Suppressor macrophage treated with lipopolysaccharide for 1 hour (primary cell): ENCODE measurements around the gene UNC5B.
"Not testable (repeated sequence)": the region's sequence is repeated elsewhere in the genome, so short reads cannot be mapped to it uniquely, and the experiment has no call there.

Source experiments
- DNase-seq, 3 donors: peaks; one replicate each; pipeline ENCODE4 v3.0.0-alpha.2; 2020 to 2022

Gene UNC5B

DNA sequence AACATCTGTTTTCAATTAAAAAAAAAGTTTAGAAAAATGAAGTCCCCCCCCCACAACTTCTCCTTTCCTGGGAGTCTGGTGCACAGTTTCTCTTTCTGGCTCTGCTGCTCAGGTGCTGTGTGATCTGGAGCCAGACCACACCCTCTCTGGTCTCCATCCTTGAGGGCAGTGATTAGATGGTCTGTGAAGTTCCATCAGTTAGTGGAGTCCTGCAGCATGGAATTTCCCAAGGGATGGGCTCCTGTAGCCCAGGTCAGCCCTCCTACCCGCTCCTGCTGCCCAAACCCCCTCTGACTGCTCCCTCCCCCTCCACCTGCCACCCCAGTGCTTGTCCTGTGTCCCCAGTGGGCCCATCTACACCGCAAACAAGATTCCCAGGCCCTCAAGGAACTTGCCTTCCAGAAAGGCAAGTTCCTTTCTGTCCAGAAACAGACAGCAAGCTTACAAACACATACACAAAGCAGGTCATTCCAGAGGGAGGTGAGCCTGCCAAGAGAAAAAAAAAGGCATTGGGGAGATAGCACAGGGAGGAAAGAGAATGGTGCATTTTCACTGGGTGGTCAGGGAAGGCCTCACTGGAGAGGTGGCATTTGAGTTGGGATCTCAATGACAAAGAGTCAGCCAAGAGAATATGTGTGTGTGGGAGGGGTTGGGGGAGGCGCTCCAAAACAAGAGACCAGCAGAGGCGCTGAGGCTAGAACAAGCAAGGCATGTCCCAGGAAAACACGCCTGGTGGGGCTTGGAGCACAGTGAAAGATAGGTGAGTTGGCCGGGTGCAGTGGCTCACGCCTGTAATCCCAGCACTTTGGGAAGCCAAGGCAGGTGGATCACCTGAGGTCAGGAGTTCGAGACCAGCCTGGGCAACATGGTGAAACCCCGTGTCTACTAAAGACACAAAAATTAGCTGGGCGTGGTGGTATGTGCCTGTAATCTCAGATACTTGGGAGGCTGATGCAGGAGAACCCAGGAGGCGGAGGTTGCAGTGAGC, 57.2 kb downstream of the UNC5B start:
- no peak for DNase-seq

DNA sequence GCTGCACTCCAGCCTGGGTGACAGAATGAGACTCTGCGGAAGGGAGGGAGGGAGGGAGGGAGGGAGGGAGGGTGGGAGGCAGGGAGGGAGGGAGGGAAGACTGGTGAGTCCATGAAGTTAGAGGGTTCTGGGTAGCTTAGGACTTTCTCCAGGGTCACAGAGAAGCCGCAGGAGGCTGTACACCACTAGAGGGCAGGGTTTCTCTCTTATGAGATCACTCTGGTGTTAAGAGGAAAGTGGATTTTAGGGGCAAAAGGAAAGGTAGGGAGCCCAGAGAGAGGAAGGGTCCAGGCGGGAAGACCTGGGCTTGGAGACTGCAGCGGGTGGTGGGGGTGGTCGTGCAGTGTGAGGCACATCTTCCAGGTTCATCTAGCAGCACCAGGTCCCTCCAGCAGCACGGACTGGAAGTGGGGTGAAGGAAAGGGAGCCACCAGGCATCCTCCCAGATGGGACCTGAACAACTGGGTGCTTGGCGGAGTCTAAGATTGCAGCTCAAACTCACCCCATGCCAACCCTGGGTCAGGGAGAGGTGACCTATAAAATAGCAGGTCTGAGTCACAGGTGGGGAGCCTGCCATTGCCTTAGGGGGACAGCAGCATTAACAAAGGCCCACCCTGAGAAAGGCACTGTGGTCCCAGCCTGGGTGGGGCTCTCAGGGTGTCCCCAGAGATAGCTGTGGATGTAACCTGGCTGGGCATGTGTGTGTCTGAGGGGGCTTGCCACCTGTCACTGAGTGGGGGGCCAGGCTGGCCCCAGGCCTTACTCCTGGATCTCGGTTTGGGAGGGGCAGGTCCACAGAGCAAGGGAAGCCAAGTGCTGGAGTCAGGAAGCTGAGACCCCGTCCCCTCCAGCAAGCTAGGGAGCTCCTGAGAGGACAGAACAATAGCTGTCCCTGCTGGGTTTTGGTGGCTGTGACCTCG, 58.2 kb downstream of the UNC5B start:
- peak; percentile 76 to 84 (median 83) for DNase-seq

DNA sequence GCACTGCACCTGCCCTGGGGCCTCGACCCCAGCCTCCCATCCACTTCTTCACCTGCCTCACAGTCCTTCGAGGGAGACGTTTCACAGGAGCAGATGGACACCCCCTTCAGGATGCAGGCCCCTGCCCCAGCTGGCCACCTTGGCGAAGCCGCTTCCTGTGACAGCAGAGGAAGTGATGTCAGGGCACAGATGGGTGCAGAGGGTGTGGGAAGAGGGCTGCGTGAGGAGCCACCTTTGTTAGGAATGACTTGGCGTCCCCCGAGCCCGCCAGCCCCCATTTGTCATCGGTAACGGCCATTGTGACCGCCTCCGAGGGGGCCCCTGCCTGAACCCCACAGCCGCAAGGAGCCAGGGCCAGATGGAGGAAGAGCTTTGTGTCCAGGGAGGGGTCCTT, 59.3 kb downstream of the UNC5B start:
- no peak for DNase-seq

GRCh38 chr10:71272056-71272771, 59.8 kb downstream of the UNC5B start:
- peak; percentile 43 to 59 (median 51) for DNase-seq

DNA sequence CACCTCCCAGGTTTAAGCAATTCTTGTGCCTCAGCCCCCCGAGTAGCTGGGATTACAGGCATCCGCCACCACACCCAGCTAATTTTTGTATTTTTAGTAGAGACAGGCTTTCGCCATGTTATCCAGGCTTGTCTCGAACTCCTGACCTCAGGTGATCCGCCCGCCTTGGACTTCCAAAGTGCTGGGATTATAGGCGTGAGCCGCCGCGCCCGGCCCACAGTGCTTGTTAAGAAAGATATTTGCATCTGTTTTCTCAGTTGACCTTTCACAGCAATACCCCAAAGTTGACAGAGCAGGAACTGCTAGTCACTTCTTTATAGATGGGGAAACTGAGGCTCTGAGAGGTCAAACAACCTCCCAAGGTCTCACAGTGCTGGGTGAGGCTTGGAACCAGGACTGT, 60.6 kb downstream of the UNC5B start:
- DNase-seq, result not testable (repeated sequence)

GRCh38 chr10:71273506-71273905, 61.1 kb downstream of the UNC5B start:
- DNase-seq, result no peak

GRCh38 chr10:71274901-71275796, 62.8 kb downstream of the UNC5B start:
- peak in 1 of 3 donors; percentile 30 for DNase-seq

- DNase-seq, result no peak
These were observed 64.5 kb downstream of the UNC5B start for GRCh38 chr10:71276873-71277272.

DNA sequence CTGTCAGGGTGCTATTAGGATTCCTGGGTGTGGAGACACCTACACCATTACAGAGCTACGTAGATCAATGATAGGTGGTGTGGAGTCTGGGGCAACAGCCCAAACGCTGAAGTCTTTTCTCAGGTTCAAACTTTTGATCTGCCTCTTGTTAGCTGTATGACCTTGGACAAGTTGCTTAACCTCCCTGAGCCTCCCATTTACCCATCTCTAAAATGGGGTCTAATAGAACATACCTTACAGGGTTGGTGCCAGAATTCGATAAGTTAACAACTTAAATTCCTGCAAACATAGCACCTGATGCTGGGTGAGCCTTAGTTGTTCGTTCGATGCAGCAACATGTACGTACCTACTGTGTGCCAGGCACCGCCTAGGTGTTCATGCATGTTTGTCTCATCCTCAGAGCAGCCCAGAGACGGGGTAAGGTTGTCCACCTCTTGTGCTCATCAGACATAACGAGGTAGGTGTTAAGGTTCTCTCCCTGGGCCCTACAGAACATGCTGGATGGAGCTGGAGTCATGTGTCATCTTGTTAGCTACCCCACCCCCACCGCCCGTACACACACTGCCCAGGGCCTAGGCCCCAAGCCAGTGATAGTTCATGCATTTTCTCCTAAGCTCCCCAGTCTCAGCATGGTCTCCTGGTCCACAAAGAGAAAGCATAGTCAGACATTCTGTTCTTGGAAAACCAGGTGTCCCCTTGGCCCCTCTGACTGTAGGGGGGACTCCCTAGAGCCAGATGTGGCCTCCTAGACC, 65.7 kb downstream of the UNC5B start:
- no peak for DNase-seq

DNA sequence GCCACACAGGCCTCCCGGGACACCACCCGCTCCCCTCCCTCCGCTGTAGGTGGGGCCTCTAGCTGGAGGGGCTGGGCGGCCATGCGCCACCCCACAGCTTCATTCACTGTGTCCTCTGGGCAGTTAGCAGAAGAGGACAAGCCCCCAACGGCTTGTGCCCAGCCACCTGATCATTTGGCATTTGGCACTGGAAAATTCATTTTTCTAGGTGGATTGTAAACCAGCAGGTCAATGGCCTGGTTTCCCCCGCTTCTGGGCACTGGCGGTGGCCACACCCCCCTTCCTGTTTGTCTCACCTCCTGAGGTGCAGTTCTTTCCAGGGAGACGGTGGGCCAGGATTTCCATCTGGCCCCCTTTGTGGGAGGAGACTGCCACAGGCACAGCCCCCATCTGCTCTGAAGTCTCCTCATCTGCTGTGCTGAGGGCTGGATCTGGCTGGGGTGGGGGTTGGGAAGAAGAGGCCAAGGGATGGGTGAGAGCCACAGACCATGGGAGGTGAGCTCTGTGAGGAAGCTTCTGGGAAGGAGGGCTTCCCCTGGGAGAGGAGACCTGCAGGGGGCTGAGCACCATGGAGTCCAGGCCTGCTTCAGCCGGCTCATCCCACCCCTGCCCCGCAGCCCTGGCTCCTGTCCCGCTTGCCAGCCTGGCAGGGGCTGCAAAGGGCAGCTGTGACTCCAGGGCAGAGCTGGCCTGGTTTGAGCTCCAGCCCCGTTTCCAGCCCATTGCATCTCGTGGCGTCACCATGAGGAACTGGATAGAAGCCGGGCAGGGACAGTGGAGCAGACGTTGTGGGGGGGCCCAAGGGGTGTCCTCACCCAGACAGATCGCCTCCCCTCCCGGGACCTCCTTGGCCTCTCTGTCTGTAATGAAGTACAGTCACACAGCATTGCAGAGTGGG, 66.6 kb downstream of the UNC5B start:
- no peak for DNase-seq

DNA sequence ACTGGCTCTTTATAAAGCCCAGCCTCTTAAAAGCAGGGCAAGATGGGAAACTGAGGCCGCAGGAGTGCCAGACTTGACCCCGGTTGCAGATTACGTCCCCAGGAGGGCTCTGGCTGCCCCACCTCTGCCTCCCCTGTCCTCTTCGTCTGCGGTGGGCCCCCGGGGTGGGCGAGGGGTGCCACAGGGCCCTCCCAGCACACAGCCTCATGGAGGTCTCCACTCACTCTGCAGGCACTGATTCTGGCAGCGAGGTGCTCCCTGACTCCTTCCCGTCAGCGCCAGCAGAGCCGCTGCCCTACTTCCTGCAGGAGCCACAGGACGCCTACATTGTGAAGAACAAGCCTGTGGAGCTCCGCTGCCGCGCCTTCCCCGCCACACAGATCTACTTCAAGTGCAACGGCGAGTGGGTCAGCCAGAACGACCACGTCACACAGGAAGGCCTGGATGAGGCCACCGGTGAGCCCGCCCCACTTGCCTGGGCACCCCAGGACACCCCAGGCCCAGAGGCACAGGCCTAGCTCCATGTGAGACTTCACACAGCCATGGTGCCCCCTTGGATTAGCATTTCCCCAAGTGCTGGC, 67.3 kb downstream of the UNC5B start:
- no peak for DNase-seq

DNA sequence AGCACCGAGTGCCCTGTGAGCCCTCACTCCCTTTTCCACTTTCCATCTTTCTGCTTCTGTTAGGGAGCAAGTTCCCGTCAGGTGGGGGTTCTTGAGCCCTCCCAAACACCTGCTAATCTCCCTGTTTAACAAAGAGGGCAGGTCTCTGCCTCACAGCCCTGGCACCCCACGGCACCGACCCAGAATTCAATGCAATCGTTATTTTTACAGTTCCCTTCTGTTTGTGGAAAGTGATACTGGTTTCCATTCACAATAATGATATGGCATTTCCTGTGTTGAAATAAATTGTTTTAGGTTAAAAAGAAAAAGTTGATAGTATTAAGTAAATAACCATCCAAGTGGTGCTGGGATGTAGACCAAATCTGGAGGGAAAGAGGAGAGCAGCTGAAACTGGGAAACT, 67.8 kb downstream of the UNC5B start:
- DNase-seq, result no peak

GRCh38 chr10:71280825-71281224, 68.5 kb downstream of the UNC5B start:
- DNase-seq, result no peak

- DNase-seq, result no peak
These were observed 69.4 kb downstream of the UNC5B start for GRCh38 chr10:71281646-71282322.

DNA sequence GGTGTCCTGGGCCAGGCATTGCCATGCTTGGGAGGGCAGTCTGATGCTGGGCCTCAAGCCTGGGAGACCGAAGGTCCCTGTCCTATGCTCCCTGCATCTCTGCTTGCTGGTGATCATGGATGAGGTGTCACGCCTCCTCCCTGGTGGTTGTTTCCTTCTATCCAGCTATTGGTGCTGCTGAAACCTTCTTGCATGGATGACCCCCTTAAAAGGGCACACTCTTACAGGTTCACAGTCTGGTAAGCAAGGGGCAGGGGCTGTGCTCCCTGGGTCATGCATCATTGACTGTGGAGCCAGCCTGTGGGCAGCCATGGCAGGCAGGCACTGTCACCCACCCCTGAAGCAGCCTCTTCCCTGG, 69.9 kb downstream of the UNC5B start:
- no peak for DNase-seq

DNA sequence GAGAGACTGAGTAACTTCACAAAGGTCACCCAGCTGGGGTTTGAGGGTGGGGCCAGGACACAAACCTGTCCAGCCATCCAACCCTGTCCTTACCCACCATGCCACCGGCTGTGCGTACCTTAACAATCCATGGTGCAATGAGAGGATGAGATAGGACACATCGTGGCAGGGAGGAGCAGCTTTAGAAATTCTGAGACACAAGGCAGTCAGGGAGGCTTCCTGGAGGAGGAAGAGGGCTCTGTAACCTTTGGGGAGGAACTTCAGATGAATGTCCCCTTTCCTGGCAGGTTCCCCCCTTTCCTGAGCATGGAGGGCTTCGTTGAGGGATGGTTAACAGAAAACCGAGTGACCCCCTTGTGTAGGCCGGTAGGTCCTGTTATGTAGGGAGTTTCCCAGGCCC, 71.0 kb downstream of the UNC5B start:
- DNase-seq, result no peak

DNA sequence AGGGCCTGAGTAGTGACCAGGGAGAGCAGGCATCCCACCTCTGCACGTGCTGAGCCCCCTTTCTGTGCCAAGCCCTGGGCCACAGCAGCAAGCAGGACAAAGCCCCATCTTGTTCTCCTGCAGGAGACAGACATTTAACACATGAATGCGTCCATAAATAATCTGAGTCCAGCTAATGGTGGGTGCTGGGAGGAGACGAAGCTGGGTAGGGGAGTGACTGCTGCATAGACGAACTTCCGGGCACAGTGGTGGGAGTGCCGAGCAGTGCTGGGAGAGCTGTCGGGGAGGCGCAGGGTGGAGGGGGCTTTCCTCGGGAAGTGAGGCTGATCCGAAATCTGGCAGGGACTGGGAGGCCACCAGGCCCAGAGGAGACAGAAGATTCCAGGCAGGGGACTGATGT, 71.5 kb downstream of the UNC5B start:
- no peak for DNase-seq

DNA sequence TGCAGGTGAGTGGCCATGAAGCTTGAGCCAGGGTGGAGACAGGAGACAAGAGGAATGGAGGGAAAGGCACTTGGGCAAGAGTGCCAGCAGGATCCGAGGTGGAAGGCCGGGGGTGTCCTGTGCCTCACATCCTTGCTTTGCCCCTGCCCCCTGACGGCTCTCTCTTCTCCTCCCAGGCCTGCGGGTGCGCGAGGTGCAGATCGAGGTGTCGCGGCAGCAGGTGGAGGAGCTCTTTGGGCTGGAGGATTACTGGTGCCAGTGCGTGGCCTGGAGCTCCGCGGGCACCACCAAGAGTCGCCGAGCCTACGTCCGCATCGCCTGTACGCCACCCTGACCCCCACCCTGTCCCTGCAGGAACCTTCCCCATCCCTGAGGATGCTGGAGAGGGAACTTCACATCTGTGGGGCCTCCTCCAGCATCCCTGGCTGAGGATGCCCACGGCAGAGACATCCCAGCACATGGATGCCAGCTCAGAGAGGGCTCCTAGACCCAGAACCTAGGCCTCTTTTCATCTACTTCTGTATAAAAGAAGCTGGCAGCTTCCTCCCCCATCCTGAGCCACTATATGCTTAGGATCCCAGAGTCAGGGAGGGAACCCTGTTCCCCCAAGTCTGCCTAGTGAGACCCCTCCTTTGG, 72.3 kb downstream of the UNC5B start:
- DNase-seq, result no peak

DNA sequence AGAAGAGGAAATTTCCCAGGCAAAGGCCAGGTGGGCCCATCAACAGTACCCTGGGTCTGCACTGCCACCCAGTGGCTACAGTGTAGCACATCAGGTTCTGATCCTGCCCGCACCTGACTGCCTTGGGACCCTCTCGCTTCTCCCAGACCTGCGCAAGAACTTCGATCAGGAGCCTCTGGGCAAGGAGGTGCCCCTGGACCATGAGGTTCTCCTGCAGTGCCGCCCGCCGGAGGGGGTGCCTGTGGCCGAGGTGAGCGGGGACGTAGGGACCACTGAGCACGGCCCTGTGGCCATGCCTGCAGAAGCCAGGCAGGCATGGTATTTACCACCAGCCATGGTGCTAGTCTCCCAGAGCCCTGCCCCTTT, 72.8 kb downstream of the UNC5B start:
- peak; percentile 50 to 64 (median 58) for DNase-seq
